ENCODE results near the gene PLEKHG4B.
A peak's percentile ranks its signal among the peaks of the same experiment; 100 is the strongest.

PLEKHG4B gene

GRCh38 chr5:172841-173251 is 80.9 kb downstream of the PLEKHG4B start:
- no peak for DNase-seq

GRCh38 chr5:173392-174290 is 81.7 kb downstream of the PLEKHG4B start:
- DNase-seq: no peak

- no peak for DNase-seq
Measured at GRCh38 chr5:174291-174600, 82.3 kb downstream of the PLEKHG4B start.

- no peak for DNase-seq
Measured at GRCh38 chr5:174876-175465, 83.0 kb downstream of the PLEKHG4B start.

GRCh38 chr5:176296-176823 is 84.4 kb downstream of the PLEKHG4B start:
- DNase-seq: no peak

GRCh38 chr5:178110-178509 is 86.1 kb downstream of the PLEKHG4B start:
- no peak for DNase-seq

- DNase-seq: no peak
Measured at GRCh38 chr5:179401-179800, 87.4 kb downstream of the PLEKHG4B start.

GRCh38 chr5:180286-180918 is 88.4 kb downstream of the PLEKHG4B start:
- DNase-seq: no peak

GRCh38 chr5:181160-181559 is 89.2 kb downstream of the PLEKHG4B start:
- no peak for DNase-seq

- no peak for DNase-seq
Measured at GRCh38 chr5:181566-181965, 89.6 kb downstream of the PLEKHG4B start.

- no peak for DNase-seq
Measured at GRCh38 chr5:182126-182525, 90.2 kb downstream of the PLEKHG4B start.

GRCh38 chr5:184471-184870 is 92.5 kb downstream of the PLEKHG4B start:
- no peak for DNase-seq

GRCh38 chr5:185095-186070 is 93.4 kb downstream of the PLEKHG4B start:
- no peak for DNase-seq

GRCh38 chr5:186091-187041 is 94.4 kb downstream of the PLEKHG4B start:
- no peak for DNase-seq

- no peak for DNase-seq
Measured at GRCh38 chr5:187042-187431, 95.1 kb downstream of the PLEKHG4B start.

GRCh38 chr5:187617-188451 is 95.9 kb downstream of the PLEKHG4B start:
- no peak for DNase-seq

- peak; percentile 93 for DNase-seq
Measured at GRCh38 chr5:188488-189481, 96.8 kb downstream of the PLEKHG4B start.

GRCh38 chr5:189486-189885 is 97.5 kb downstream of the PLEKHG4B start:
- no peak for DNase-seq

- no peak for DNase-seq
Measured at GRCh38 chr5:189976-190365, 98.0 kb downstream of the PLEKHG4B start.

Data from activated CD4-positive, alpha-beta T cell treated with anti-CD3 and anti-CD28 coated beads, Interleukin-2, Interleukin-6, amounts not matched to agents 100 ng/mL and 50 ng/mL, durations not matched to agents 16 hours and 8 hours (primary cell).